Gastroesophageal sphincter (tissue), 4 donors: ENCODE data around the gene ARHGEF10L. TPM values are rescaled to one million over a fixed set of nuclear protein-coding genes. Genes with fewer than 3 reads are reported as not detected.

Experiments
- ATAC-seq: fragments of 150-250 bp; one replicate; pipeline ENCODE4 v1.9.1; 2016; ENCODE audit warnings: mild to moderate bottlenecking, moderate library complexity
- H3K27ac ChIP-seq, 4 donors: fragments of 200-600 bp; sonication (generic) in 3 of 4; 1 replicate in 3 of 4; 2 replicates in 1 of 4; pipeline ENCODE4 v1.5.1; 2016 to 2019
- H3K27me3 ChIP-seq: fragments of 200-600 bp; sonication (generic); one replicate; pipeline ENCODE4 v1.5.1; 2019
- H3K36me3 ChIP-seq, 2 donors: fragments of 200-600 bp; sonication (generic); one replicate each; pipeline ENCODE4 v1.5.1; 2019; ENCODE audit warnings: control low read depth in 1 of 2
- H3K4me1 ChIP-seq, 3 donors: fragments of 200-600 bp; sonication (generic); 1 replicate in 2 of 3; 2 replicates in 1 of 3; pipeline ENCODE4 v1.5.1; 2016 to 2019; ENCODE audit warnings: control low read depth in 2 of 3
- H3K4me3 ChIP-seq, 2 donors: fragments of 200-600 bp; sonication (generic); one replicate each; pipeline ENCODE4 v1.5.1; 2019; ENCODE audit warnings: mild to moderate bottlenecking in 1 of 2, moderate library complexity in 1 of 2
- H3K9me3 ChIP-seq, 3 donors: fragments of 200-600 bp; sonication (generic); one replicate each; pipeline ENCODE4 v1.5.1; 2017 to 2019; ENCODE audit warnings: control low read depth in 2 of 3
- CTCF ChIP-seq, 4 experiments: fragments of 200-600 bp in 2 of 4; fragments of 450-650 bp in 2 of 4; sonication (generic) in 1 of 4; IDR thresholded peaks; one replicate each; pipeline ENCODE4 v1.5.1; 2017 to 2019; ENCODE audit warnings: antibody characterized with exemption in 4 of 4, mild to moderate bottlenecking in 2 of 4, moderate library complexity in 2 of 4
- EP300 ChIP-seq: sonication (generic); formaldehyde crosslinking; IDR thresholded peaks from one replicate; pipeline ENCODE4 v1.6.1; 2017; ENCODE audit warnings: antibody characterized with exemption, mild to moderate bottlenecking
- POLR2A ChIP-seq, 2 donors: fragments of 450-650 bp; IDR thresholded peaks; one replicate each; pipeline ENCODE4 v1.6.1; 2017; ENCODE audit warnings: antibody characterized with exemption in 2 of 2, mild to moderate bottlenecking in 2 of 2, moderate library complexity in 1 of 2
- POLR2AphosphoS5 ChIP-seq: sonication (generic); formaldehyde crosslinking; IDR thresholded peaks from one replicate; pipeline ENCODE4 v1.6.1; 2017; ENCODE audit warnings: antibody characterized with exemption
- WGBS, 2 donors: methylation state at CpG; one replicate each; pipeline ENCODE4 v1.1.5; 2018; ENCODE audit warnings: low coverage in 1 of 2; 5-methylcytosine and 5-hydroxymethylcytosine counted together
- total RNA-seq, 4 donors: library from RNA; depleted of rRNA; stranded (reverse); fragments of >200 nt; gene quantifications; one replicate each; pipeline ENCODE4 v1.1.0, GENCODE V29; 2016

Gene ARHGEF10L
- total RNA-seq, 4 donors from 2014 or later: 50.9 to 97.0 (median 80.3) TPM

GRCh38 chr1:17529381-17529780, 10.1 kb upstream of the ARHGEF10L start:
- Histone ChIP-seq H3K4me1 (peaks cover 12 to 85% (median 19%) of the 10 kb centered on the region in 3 donors), H3K27ac (peak overlapping the region in 1 of 4 donors; percentile 52), H3K9me3 (no peaks in the 10 kb centered on the region), H3K4me3 (no peak overlapping the region), H3K36me3 (no peaks in the 10 kb centered on the region), H3K27me3 (no peaks in the 10 kb centered on the region)
- no peak for ATAC-seq
- TF ChIP-seq POLR2A (IDR thresholded peaks at IDR 0.05): no peak

GRCh38 chr1:17531343-17531681, 8.2 kb upstream of the ARHGEF10L start:
- no peaks in the 10 kb centered on the region for H3K27me3 ChIP-seq
- H3K36me3 ChIP-seq: no peaks in the 10 kb centered on the region
- peaks cover 12 to 100% (median 23%) of the 10 kb centered on the region in 3 donors for H3K4me1 ChIP-seq
- no peaks in the 10 kb centered on the region for H3K9me3 ChIP-seq
- no peak for ATAC-seq
- H3K4me3 ChIP-seq: no peak overlapping the region
- TF ChIP-seq CTCF (IDR thresholded peaks at IDR 0.05) (no peak), POLR2A (IDR thresholded peaks at IDR 0.05) (no peak), POLR2AphosphoS5 (no peak), EP300 (no peak)
- WGBS, 2 donors: 55% methylated on average over 4 of the region's 4 CpGs; no CpG with 5 or more reads in 1 of the 2 donors
- H3K27ac ChIP-seq: peak overlapping the region; percentile 47 to 99 (median 93)

GRCh38 chr1:17531682-17532487, 7.6 kb upstream of the ARHGEF10L start:
- no peaks in the 10 kb centered on the region for H3K9me3 ChIP-seq
- ATAC-seq: peak; percentile 91
- H3K27ac ChIP-seq: peak overlapping the region; percentile 72 to 99 (median 93)
- H3K4me3 ChIP-seq: no peak overlapping the region
- TF ChIP-seq POLR2AphosphoS5 (peak; percentile 52), POLR2A (IDR thresholded peaks at IDR 0.05) (no peak)
- no peaks in the 10 kb centered on the region for H3K36me3 ChIP-seq
- no peaks in the 10 kb centered on the region for H3K27me3 ChIP-seq
- WGBS, 2 donors: 12 to 38% methylated on average over 1 to 6 of the region's 8 CpGs
- peaks cover 12 to 100% (median 22%) of the 10 kb centered on the region in 3 donors for H3K4me1 ChIP-seq

GRCh38 chr1:17533201-17533600, 6.3 kb upstream of the ARHGEF10L start:
- Histone ChIP-seq H3K36me3 (no peaks in the 10 kb centered on the region), H3K27ac (peak overlapping the region; percentile 72 to 99 (median 93)), H3K4me3 (no peak overlapping the region), H3K27me3 (no peaks in the 10 kb centered on the region), H3K9me3 (no peaks in the 10 kb centered on the region), H3K4me1 (peaks cover 8 to 100% (median 19%) of the 10 kb centered on the region in 3 donors)
- ATAC-seq: no peak
- 90% methylated on average over 4 of the region's 4 CpGs; no CpG with 5 or more reads in 1 of the 2 donors for WGBS, 2 donors
- TF ChIP-seq EP300 (no peak), POLR2A (IDR thresholded peaks at IDR 0.05) (no peak), POLR2AphosphoS5 (no peak)

- Histone ChIP-seq H3K27ac (peak overlapping the region; percentile 22 to 99 (median 86)), H3K4me1 (peaks cover 8 to 90% (median 27%) of the 10 kb centered on the region in 3 donors), H3K36me3 (no peaks in the 10 kb centered on the region), H3K9me3 (no peaks in the 10 kb centered on the region), H3K27me3 (no peaks in the 10 kb centered on the region), H3K4me3 (no peak overlapping the region)
- WGBS, 2 donors: 50 to 86% methylated on average over 1 to 2 of the region's 8 CpGs
- TF ChIP-seq CTCF (IDR thresholded peaks at IDR 0.05) (no peak), POLR2AphosphoS5 (peak; percentile 82)
- ATAC-seq: no peak
These were observed 4.1 kb upstream of the ARHGEF10L start for GRCh38 chr1:17535300-17535936.

- H3K4me3 ChIP-seq: no peak overlapping the region
- peaks cover 3 to 90% (median 23%) of the 10 kb centered on the region in 3 donors for H3K4me1 ChIP-seq
- WGBS, 2 donors: 50 to 55% methylated on average over 4 to 5 of the region's 7 CpGs
- no peaks in the 10 kb centered on the region for H3K27me3 ChIP-seq
- H3K36me3 ChIP-seq: no peaks in the 10 kb centered on the region
- H3K27ac ChIP-seq: peak overlapping the region; percentile 96 to 99 (median 98)
- no peak for TF ChIP-seq CTCF (IDR thresholded peaks at IDR 0.05)
- peak; percentile 55 for TF ChIP-seq POLR2AphosphoS5
- ATAC-seq: peak; percentile 47
- H3K9me3 ChIP-seq: no peaks in the 10 kb centered on the region
These were observed 1.5 kb upstream of the ARHGEF10L start for GRCh38 chr1:17538010-17538409.
